Endodermal cell (in vitro differentiated cells): Measurements from ENCODE around the gene RAMACL. TPM values are rescaled to one million over a fixed set of nuclear protein-coding genes. Genes with fewer than 3 reads are reported as not detected.

Experiments
- DNase-seq: peaks from one replicate; pipeline ENCODE4 v3.0.0-alpha.2; 2017
- H3K27ac ChIP-seq: 2 replicates; pipeline ENCODE4 v1.5.1; 2013; ENCODE audit warnings: mild to moderate bottlenecking, low read depth, low read length, moderate library complexity
- H3K27me3 ChIP-seq: 2 replicates; pipeline ENCODE4 v1.6.1; 2013; ENCODE audit warnings: mild to moderate bottlenecking, low read length, moderate library complexity; ENCODE audit not compliant: insufficient read depth, control insufficient read depth, poor library complexity, severe bottlenecking
- H3K36me3 ChIP-seq: 2 replicates; pipeline ENCODE4 v1.7.0; 2013; ENCODE audit warnings: mild to moderate bottlenecking, low read length, moderate library complexity; ENCODE audit not compliant: control insufficient read depth, insufficient read depth
- H3K4me1 ChIP-seq: one replicate; pipeline ENCODE4 v1.7.0; 2013; ENCODE audit warnings: low read length; ENCODE audit not compliant: control insufficient read depth, insufficient read depth
- H3K4me3 ChIP-seq: 2 replicates; pipeline ENCODE4 v1.5.1; 2013; ENCODE audit warnings: mild to moderate bottlenecking, low read length, moderate library complexity
- H3K9ac ChIP-seq: 2 replicates; pipeline ENCODE4 v1.6.1; 2013; ENCODE audit warnings: mild to moderate bottlenecking, low read length, moderate library complexity; ENCODE audit not compliant: poor library complexity, severe bottlenecking; ENCODE audit errors: extremely low read depth
- H3K9me3 ChIP-seq: 2 replicates; pipeline ENCODE4 v1.6.1; 2013; ENCODE audit warnings: mild to moderate bottlenecking, low read length, moderate library complexity; ENCODE audit not compliant: control insufficient read depth
- H3K27ac Mint-ChIP-seq: 2 replicates; pipeline ENCODE4 v1.8.0; 2020; ENCODE audit warnings: mixed read lengths
- H3K27me3 Mint-ChIP-seq: 2 replicates; pipeline ENCODE4 v1.8.0; 2021; ENCODE audit warnings: mild to moderate bottlenecking, mixed read lengths; ENCODE audit not compliant: insufficient read depth
- H3K36me3 Mint-ChIP-seq: 2 replicates; pipeline ENCODE4 v1.8.0; 2020; ENCODE audit warnings: low read depth, mixed read lengths
- H3K4me1 Mint-ChIP-seq: 2 replicates; pipeline ENCODE4 v1.8.0; 2020; ENCODE audit warnings: mixed read lengths
- H3K4me3 Mint-ChIP-seq: 2 replicates; pipeline ENCODE4 v1.8.0; 2020; ENCODE audit warnings: mild to moderate bottlenecking, moderate library complexity, mixed read lengths
- H3K9me3 Mint-ChIP-seq: 2 replicates; pipeline ENCODE4 v1.8.0; 2020; ENCODE audit warnings: mild to moderate bottlenecking, mixed read lengths
- CTCF ChIP-seq: fragments of 200-600 bp; sonication (generic); conservative IDR thresholded peaks from 2 replicates; pipeline ENCODE4 v1.5.0; 2021; ENCODE audit warnings: antibody characterized with exemption, mild to moderate bottlenecking
- WGBS, 2 experiments: methylation state at CpG; one replicate each; pipeline versions ENCODE4 v1.1.5 to v1.1.7; 2013; ENCODE audit warnings: missing lambda C conversion rate in 2 of 2, mixed read lengths in 1 of 2; ENCODE audit not compliant: insufficient coverage in 1 of 2, insufficient read length in 1 of 2; 5-methylcytosine and 5-hydroxymethylcytosine counted together
- total RNA-seq, 2 donors: library from RNA; stranded (reverse); fragmentation: NEBNext Ultra II Directional in 1 of 2; extraction: Animal tissue kit (Norgen Biotek cat#: 25700) in 1 of 2; gene quantifications; 2 replicates in 1 of 2; 3 replicates in 1 of 2; pipeline ENCODE4 v1.2.1, GENCODE V29; 2021

RAMACL gene
- total RNA-seq, 2 donors from 2014 or later, result 0.80 to 2.5 TPM

- Mint-ChIP-seq H3K4me1 (peaks cover 3% of the 10 kb centered on the region), H3K27ac (no peak overlapping the region), H3K4me3 (no peak overlapping the region), H3K9me3 (no peaks in the 10 kb centered on the region), H3K27me3 (no peaks in the 10 kb centered on the region), H3K36me3 (no peaks in the 10 kb centered on the region)
- H3K27me3 ChIP-seq, result no peaks in the 10 kb centered on the region
- H3K36me3 ChIP-seq, result no peaks in the 10 kb centered on the region
- no peak overlapping the region for H3K9ac ChIP-seq
- no peak for TF ChIP-seq CTCF
- H3K27ac ChIP-seq, result no peak overlapping the region
- H3K4me1 ChIP-seq, result no peaks in the 10 kb centered on the region
- DNase-seq, result no peak
- WGBS, 2 experiments, result 95 to 97% methylated on average over 10 to 11 of the region's 11 CpGs
- no peak overlapping the region for H3K4me3 ChIP-seq
- no peaks in the 10 kb centered on the region for H3K9me3 ChIP-seq
These were observed 4.5 kb upstream of the RAMACL start for GRCh38 chr6:166591026-166591425.

- no peaks in the 10 kb centered on the region for H3K36me3 ChIP-seq
- Mint-ChIP-seq H3K27ac (no peak overlapping the region), H3K4me1 (peaks cover 3% of the 10 kb centered on the region), H3K36me3 (no peaks in the 10 kb centered on the region), H3K4me3 (no peak overlapping the region), H3K9me3 (no peaks in the 10 kb centered on the region), H3K27me3 (no peaks in the 10 kb centered on the region)
- H3K9me3 ChIP-seq, result no peaks in the 10 kb centered on the region
- no peak overlapping the region for H3K27ac ChIP-seq
- TF ChIP-seq CTCF, result no peak
- no peak overlapping the region for H3K4me3 ChIP-seq
- H3K4me1 ChIP-seq, result no peaks in the 10 kb centered on the region
- 84 to 90% methylated on average over 6 to 8 of the region's 8 CpGs for WGBS, 2 experiments
- peak; percentile 24 for DNase-seq
- H3K27me3 ChIP-seq, result no peaks in the 10 kb centered on the region
- H3K9ac ChIP-seq, result no peak overlapping the region
These were observed 3.5 kb upstream of the RAMACL start for GRCh38 chr6:166589786-166590574.

GRCh38 chr6:166589337-166589731 lies 2.9 kb upstream of the RAMACL start:
- Histone ChIP-seq H3K4me3 (no peak overlapping the region), H3K27ac (no peak overlapping the region), H3K4me1 (no peaks in the 10 kb centered on the region), H3K9ac (no peak overlapping the region), H3K9me3 (no peaks in the 10 kb centered on the region), H3K36me3 (no peaks in the 10 kb centered on the region), H3K27me3 (no peaks in the 10 kb centered on the region)
- TF ChIP-seq CTCF, result no peak
- Mint-ChIP-seq H3K4me3 (no peak overlapping the region), H3K4me1 (peaks cover 3% of the 10 kb centered on the region), H3K9me3 (no peaks in the 10 kb centered on the region), H3K27me3 (no peaks in the 10 kb centered on the region), H3K36me3 (no peaks in the 10 kb centered on the region), H3K27ac (no peak overlapping the region)
- WGBS, 2 experiments, result 94 to 100% methylated on average over 4 of the region's 4 CpGs
- DNase-seq, result no peak
